ENCODE measurements around the gene TLR9. TPM values are rescaled to one million over a fixed set of nuclear protein-coding genes. Genes with fewer than 3 reads are reported as not detected.

Gene TLR9
- total RNA-seq, 1 experiment from 2014 or later, result not detected

DNA sequence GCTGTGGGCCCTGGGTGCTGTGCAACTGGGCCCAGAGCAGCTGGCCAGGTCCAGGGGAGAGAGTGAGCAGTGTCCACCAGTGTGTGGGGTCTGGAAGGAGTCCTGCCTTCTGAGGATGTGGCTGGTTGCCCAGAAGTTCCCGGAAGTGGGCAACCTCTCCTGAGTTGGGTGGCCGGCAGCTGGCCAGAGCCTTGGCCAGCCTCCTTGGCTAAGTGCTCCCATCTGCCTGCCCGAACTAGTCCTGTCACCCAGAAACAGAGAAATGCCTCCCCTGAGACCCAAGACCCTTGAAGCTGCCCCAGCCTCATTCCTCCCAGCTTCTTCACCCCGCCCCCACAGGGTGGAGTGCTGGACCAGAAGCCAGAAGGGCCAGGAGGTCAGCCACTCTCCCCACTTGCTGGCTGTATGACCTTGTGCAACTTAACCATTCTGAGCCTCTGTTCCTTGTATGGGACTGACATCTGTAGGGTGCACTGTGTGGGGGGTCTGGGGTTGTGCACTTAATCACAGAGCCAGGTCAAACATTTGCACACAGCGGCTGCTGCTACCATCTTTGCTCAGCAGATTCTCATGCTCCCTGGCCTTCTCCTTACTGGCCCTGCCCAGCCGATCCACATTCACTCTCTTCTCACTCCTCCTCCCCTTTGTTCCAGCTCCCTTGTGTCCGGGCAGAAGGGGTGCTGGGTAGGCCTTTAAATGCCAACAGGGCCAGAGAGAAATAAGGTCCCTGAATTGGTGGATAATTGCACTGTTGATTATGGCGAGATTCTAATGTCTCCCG, 35.0 kb downstream of the TLR9 start:
- Histone ChIP-seq H4K8ac (replicated peaks; ENCODE audit: insufficient read length, low read depth, low read length) (no peak overlapping the region), H3K23me2 (ENCODE audit: insufficient read length, low read depth, low read length, poor library complexity, severe bottlenecking) (no peaks in the 10 kb centered on the region), H3K23ac (ENCODE audit: insufficient read length, low read depth, low read length) (no peak overlapping the region), H3K4ac (ENCODE audit: low read depth, low read length) (no peak overlapping the region), H3K27me3 (ENCODE audit: insufficient read depth, low read length) (no peaks in the 10 kb centered on the region; the same call in 1 of the 2 replicates), H3K79me2 (ENCODE audit: insufficient read depth, low read length) (no peaks in the 10 kb centered on the region), H2AK5ac (ENCODE audit: insufficient read length, low read length) (no peak overlapping the region), H3K27ac (ENCODE audit: insufficient read length, low read depth, low read length) (no peak overlapping the region), H4K20me1 (ENCODE audit: control insufficient read depth, insufficient read depth, insufficient read length) (no peaks in the 10 kb centered on the region), H3K9me3 (ENCODE audit: control insufficient read depth, low read depth, low read length) (no peaks in the 10 kb centered on the region), H3K18ac (ENCODE audit: insufficient read length, low read depth, low read length) (no peak overlapping the region), H3K9ac (ENCODE audit: extremely low read depth, insufficient read length, low read length) (no peak overlapping the region), H2BK20ac (ENCODE audit: low read depth, low read length, poor library complexity, severe bottlenecking) (no peak overlapping the region), H3T11ph (ENCODE audit: low read length) (no peak overlapping the region), H3K56ac (ENCODE audit: insufficient read length, low read depth, low read length) (no peak overlapping the region), H4K5ac (ENCODE audit: insufficient read length, low read depth, low read length) (no peak overlapping the region), H2AFZ (ENCODE audit: low read length) (no peak overlapping the region), H3K79me1 (ENCODE audit: insufficient read depth, low read depth, low read length, poor library complexity, severe bottlenecking) (no peaks in the 10 kb centered on the region), H3K14ac (ENCODE audit: insufficient read depth, low read length) (no peak overlapping the region), H3K4me1 (ENCODE audit: insufficient read depth, low read length) (no peaks in the 10 kb centered on the region), H2BK120ac (ENCODE audit: low read depth, low read length, poor library complexity, severe bottlenecking) (no peak overlapping the region), H2BK15ac (ENCODE audit: low read depth, low read length) (no peak overlapping the region), H2BK5ac (ENCODE audit: insufficient read length, low read length) (no peak overlapping the region), H3K4me2 (ENCODE audit: insufficient read depth, insufficient read length, low read length) (no peak overlapping the region), H4K91ac (ENCODE audit: insufficient read length, low read depth, low read length) (no peak overlapping the region), H2BK12ac (ENCODE audit: insufficient read length, low read depth, low read length) (no peak overlapping the region)
- Mint-ChIP-seq H3K27me3 (ENCODE audit: low read depth) (peaks cover 9% of the 10 kb centered on the region), H3K36me3 (ENCODE audit: insufficient read depth in 1 of 3, low read depth in 3 of 3) (no peaks in the 10 kb centered on the region), H3K27ac (no peak overlapping the region), H3K4me3 (peak overlapping the region in 1 of 2 experiments; percentile 12; a peak in 1 of 5 replicates), H3K4me1 (peaks cover 3 to 9% of the 10 kb centered on the region in 2 experiments; a peak in 3 of 4 replicates), H3K9me3 (no peaks in the 10 kb centered on the region)
- no CpG with 5 or more reads among the region's 9 CpGs for WGBS (ENCODE audit: extremely low coverage, insufficient read length, low lambda C conversion rate)
- TF ChIP-seq, protein P1, sequence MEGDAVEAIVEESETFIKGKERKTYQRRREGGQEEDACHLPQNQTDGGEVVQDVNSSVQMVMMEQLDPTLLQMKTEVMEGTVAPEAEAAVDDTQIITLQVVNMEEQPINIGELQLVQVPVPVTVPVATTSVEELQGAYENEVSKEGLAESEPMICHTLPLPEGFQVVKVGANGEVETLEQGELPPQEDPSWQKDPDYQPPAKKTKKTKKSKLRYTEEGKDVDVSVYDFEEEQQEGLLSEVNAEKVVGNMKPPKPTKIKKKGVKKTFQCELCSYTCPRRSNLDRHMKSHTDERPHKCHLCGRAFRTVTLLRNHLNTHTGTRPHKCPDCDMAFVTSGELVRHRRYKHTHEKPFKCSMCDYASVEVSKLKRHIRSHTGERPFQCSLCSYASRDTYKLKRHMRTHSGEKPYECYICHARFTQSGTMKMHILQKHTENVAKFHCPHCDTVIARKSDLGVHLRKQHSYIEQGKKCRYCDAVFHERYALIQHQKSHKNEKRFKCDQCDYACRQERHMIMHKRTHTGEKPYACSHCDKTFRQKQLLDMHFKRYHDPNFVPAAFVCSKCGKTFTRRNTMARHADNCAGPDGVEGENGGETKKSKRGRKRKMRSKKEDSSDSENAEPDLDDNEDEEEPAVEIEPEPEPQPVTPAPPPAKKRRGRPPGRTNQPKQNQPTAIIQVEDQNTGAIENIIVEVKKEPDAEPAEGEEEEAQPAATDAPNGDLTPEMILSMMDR (conservative IDR thresholded peaks at IDR 0.05), result no peak
- DNase-seq, result no peak
